ENCODE measurements around the gene CEP63.

The CEP63 gene

DNA sequence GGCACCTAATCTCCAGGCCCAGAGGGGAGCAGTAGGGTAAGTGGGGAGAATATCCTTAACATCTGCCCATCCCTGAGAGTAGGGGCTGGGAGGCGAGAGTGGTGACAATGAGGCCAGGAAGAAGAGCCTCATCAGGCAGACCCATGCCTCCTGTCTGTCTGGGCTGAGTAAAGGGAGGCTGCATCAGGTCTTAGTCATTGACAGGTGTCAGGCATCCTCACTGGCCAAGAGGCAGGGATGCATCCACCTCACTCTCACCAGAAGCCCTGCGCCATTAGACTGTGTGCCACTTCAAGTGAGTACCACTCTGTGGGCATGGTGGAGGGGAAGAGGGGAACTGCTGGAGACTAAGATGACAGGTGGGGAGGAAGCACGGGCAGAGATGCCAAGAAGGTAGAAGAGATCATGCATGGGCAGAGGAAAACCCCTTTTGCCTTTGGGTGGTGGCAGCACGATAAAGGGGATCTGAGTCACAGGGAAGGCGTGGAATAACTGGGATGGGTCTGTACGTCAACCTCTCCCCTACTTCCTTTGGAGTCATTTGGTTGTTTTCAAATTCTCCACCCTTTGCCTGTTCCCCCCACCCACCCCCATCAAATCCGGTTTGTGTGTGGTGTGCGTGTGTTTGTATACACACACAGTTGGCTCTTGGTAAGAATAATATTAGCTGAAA, 14.2 kb upstream of the CEP63 start:
- FAIRE-seq = no peak

DNA sequence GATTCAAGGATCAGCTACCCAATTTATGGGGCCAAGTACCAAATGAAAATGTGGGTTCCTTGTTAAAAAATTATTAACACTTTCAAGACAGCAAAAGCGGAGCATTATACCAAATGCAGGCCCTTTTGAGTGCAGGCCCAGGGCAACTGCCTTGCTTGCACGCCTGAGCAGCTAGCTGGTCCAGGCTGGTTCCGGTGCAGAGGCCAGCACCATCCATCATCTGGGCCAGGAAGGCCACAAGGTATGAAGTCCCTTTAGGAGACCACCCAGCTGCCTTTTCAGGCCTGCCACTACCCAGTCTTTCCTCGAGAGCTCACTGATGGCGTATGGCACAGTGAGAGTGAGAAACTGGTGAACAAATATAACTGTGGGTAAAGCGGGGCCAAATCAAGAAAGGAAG, 13.0 kb upstream of the CEP63 start:
- FAIRE-seq = no peak

DNA sequence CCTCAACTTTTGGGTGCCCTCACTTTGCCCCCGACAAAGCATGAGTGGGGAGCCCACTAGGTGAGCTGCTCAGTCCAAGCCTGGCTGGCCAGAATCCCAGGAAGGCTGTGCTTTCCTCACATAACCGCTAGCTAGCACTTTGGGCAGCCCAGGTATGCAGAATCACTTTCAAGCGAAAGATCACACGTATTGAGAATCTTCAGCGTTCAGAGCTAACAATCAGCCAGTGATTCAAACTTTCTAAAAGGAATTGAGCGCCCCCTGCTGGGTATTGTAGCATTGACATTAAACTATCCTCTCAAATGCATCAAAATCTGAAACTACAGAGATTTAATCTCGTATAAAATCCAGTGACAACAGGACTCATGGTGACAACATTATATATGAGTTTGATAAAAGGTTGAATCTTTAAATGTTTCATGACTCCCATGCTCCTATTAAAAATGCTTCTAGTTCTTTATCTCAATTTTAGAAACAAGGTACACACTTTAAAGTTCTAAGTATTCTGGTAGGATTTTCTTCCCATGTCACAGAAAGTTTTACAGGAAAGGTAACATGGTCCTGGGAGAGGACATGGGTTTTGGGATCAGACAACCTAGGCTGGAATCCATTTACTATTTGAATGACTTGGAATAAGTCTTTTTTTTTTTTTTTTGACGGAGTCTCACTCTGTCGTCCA, 11.8 kb upstream of the CEP63 start:
- FAIRE-seq = peak; percentile 87

DNA sequence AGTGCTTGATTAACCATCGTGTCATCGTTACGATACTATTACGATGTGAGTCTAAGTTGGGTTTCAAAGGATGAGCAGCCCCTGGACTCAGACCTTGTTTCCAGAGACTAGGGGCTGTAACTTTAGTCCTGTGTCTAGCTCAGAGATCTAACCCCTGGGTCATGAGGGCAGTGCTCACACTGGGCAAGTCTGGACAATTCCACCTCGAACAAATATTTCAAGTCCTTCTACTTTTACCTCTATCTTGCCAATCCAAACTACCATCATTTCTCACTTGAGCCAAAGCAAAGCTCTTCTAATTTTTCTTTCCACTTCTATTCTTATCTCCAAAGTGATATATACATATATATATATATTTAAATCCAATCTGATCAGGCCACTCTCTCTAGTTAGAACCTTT, 10.9 kb upstream of the CEP63 start:
- FAIRE-seq = no peak

DNA sequence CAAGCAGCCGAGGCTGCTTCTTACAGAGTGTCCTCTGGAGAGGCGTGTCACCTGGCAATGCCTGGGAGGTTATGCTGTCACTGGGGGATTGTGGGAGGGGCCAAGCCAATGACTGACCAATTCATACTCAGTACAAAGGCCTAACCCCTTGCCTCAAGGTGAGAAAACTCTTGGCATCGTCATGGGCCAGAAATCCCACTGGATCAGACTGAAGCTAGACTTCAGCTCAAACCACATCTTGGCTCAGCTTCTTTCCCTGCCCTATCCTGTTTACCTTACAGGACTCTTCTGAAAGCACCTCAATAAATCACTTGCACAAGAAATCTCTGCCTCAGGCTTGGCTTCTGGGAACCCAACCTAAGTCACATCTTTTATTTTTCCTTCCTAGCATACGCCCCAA, 9.6 kb upstream of the CEP63 start:
- FAIRE-seq = no peak

DNA sequence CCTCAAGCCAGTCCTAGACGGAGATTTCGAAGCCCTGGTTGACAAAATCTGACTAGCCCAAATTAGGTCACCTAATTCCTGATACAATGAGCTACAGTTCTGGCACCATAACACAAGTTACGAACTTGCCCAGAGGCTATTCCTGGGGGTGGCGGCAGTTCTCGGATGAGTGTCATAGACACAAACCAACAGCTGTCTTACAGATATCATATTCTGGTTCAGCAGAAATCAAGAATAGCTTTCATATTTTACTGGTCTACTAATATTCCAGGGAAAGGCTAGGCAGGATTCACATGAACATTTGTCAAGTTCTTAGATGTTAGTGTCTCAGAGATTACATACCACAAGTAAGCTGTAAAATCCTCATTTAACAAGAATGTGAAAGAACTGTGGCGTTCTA, 8.9 kb upstream of the CEP63 start:
- FAIRE-seq = no peak

DNA sequence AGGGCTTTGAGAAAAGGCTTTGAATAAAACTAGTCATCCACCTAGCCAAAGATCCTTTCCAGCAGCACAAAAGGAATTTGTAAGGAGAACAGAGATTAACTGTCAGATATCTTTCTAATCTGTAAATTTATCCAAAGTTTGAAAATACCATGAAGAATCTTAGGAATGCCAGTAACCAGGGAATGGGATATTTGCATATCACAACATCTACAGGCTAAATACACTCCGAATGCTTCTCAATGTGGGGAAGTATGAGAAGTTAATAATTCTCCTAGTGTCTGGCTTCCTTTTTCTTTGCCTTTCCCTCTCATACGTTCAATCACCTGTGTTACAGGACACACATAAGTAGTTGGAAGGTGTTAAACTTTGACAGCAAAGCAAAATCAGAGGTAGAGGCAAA, 7.9 kb upstream of the CEP63 start:
- no peak for FAIRE-seq

DNA sequence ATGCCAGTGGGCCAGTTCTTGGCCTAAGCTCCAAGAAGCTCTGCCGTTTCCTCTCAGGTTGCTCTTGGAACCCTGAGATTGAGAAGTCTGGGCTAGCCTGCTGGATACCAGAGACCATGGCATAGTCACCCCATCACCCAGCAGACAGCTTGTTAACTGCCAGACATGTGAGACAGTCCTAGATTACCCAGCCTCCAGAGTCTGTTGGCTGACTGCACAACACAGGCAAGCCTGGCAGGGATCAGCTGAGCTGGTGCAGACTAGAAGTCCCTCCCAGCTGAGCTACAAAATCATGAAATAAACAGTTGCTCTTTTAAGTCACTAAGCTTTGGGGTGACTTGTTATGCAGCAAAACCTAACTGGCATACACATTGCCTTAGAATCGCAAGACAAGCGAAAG, 5.3 kb upstream of the CEP63 start:
- no peak for FAIRE-seq

DNA sequence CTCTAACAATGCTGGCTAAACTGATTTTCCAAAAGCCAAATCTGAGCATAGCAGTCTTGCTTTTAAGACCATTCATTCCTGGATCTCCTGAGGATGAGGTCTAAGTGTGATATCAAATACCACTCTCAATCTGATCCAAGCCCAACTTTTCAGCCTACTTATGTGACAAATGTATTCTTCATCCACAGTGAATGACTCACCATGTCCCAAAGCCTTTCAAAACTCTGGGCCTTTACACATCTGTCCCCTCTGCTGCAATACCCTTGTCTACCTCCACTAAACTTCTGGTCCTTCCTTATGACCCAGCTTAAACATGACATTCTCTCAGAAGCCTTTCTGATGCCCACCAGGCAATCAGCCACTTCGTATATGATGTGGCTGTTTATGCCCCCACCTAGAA, 4.7 kb upstream of the CEP63 start:
- no peak for FAIRE-seq

DNA sequence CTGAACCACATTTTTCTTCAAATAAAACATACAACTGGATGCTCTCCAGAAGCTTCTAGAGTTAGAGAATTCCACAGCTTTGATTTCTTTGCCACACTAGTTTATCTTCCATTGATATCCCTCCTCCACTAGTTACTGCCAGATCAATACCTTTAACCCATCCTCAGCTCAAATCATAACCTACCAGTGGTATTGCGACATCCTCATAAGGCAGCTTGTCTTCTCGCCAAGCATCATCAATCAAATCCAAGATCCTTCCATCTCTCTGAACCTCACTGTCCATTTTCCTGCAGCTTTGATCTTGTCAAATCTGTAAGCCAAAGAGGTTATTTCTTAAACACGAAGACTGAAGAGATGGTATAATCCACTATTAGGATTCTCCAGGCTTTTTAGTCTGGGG, 3.2 kb upstream of the CEP63 start:
- FAIRE-seq = no peak

DNA sequence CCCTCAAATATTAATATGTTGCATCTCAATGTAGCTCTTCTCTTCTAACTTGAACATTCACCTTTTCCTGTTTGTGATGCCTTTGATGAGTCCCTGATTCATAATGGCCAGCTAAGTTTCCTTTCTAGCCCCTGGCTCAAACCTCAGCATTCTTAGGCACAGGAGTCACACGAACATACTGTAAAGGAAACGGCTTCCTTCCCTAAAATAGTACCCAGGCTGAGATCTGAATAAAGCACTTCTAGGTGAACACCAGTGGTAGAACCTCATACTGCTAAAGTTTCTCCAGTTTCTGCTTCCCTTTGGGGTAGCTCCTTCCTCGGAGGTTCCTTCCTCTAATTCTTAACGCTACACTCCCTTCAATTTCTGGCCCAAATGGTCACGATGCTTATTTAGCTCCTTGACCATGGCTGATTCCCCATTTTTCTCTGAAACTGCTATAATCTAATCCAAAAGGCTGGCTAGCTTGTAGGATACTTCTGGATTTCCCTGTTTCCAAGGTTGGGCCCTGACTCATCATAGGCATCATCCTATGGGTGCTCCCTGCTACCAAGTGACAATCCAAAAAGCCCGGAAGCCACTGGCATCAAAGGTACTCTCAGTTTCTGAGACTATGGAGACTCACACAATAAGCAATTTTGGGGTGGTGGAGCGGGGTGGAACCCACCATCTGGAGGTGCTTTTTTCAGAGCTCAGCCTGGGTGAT, 2.5 kb upstream of the CEP63 start:
- FAIRE-seq = no peak

DNA sequence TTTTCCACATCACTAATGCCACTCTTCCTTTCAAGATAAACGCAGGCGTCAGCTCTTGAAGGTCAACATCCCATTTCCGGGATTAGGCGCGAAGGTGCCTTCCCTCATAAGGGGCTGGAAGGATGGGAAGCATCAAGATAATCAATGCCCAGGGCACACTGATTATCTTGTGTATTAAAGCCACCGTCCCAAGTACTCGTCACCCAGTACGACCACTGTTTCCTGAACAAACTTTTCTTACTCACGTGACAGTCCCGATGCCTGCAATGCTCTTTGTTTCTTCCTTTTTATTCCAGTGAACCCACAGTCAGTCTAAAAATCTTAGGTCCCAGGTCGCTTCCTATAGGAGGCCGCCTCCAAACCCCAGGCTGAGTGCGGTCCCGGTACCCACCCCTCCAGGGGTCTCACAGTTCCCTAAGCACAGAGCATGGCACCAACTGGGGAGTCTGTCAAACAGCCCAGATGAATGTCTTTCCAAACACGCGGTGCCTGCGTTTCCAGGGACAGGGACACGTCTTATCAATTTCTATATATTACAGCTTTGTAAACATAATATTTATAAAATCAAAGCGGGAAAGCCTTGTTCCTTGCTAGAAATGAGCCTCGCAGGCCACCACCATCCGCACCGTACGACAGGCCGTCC, 661 bp upstream of the CEP63 start:
- FAIRE-seq = no peak

DNA sequence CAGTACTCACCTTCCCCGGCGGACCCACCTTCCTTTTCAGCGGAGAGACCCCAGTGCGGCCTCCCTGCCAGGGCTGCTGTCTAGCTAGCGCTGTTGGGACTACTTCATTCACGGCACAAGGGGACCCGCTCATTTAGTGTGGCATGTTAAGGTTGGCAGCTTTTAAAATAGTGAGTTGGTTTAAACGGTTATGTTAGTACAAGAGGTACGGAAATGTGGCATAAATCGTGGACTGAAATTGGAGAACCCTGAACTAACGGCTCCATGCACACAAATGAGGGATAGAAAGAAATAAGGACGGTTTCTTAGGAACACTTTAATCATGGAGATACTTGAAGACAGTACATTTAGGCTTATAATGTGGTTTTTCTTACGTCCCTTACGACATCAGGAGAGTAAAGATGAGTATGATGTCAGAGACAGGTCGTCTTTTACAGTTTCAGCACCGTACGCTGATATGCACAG, 752 bp downstream of the CEP63 start:
- no peak for FAIRE-seq

DNA sequence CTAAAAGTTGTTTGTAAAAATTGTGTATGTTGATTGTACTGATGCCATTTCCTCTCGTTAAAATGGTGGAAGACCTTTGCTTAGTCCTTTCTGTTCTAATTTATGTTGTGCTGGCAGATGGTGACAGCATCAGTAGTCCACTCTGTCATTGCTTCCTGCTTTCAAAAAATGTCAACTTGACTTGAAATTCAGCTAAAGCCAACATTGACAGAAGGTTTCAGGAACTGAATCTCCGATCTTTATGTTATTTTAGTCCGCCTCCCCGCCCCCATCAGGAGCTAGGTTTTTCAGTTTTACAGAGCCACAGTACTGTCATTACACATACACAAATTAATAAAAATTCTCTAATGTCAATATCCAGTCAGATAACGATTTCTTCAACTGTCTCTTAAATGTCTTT, 1.5 kb downstream of the CEP63 start:
- no peak for FAIRE-seq

DNA sequence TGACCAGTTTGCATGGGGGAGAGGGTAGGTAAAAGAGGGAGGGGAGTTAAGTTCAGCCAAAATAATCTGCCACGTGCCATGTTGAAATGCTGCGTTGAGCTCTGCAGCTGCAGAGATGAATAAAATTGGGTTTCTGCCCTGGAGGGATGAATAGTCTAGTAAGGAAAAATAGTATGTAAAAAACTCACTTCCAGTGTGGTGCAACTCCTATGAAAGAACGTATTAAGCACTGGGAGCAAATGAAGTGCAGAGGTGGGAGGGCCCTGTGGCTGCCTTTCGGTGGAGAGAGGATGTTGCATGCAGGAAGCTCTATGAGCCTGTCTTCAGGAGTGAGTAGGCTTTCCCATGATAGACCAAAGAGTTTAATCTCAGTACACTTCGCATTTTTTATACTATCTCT, 8.6 kb downstream of the CEP63 start:
- no peak for FAIRE-seq

DNA sequence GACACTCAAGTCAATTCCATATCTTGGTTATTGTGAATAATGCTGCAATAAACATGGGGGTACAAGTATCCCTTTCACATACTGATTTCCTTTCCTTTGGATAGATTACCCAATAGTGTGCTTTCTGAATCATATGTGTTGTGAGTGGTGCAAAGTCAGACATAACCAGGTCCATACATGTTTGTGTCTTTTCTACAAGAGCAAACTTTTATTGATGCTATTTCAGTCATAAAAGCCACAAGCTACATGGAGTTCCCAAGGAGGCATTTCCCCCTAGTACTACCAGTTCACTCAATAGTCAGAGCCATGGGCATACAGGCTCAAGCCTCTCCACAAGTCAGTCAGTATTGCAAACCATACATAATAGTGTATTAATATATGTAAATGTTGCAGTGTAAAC, 10.1 kb downstream of the CEP63 start:
- FAIRE-seq = no peak

DNA sequence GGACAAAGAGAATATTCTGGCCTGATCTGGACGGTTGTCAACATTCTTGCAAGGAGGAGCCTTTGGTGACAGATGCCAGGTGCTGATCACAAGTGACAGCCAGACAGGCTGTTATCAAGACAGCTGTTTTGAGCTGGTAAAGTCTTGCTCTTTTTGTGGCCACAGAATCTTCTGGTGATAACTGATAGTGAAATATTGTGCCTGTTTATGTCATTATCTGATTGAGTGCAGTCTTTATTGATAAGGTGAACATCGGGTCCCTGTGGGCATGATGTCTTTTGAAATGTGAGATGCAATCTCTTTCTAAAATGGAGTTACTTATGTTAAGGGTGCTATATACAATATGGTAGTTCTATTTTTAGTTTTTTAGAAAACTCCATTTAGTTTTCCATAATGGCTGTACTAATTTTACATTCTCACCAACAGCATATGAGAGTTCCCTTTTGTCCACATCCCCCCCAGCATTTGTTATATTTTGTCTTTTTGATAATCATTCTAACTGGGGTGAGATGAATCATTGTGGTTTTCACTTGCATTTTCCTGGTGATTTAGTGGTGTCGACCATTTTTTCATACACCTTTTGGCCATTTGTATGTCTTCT, 10.7 kb downstream of the CEP63 start:
- FAIRE-seq = no peak

DNA sequence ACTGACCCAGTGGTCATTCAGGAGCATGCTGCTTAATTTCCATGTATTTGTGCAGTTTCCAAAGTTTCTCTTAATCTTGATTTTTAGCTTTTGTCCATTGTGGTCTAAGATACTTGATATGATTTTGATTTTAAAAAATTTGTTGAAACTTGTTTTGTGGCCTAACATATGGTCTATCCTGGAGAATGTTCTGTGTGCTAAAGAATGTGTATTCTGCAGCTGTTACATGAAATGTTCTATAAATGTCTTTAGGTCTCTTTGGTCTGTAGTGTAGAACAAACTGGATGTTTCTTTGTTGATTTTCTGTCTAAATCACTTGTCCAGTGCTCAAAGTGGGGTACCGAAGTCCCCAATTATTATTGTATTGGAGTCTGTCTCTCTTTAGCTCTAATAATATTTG, 17.4 kb downstream of the CEP63 start:
- FAIRE-seq = no peak

DNA sequence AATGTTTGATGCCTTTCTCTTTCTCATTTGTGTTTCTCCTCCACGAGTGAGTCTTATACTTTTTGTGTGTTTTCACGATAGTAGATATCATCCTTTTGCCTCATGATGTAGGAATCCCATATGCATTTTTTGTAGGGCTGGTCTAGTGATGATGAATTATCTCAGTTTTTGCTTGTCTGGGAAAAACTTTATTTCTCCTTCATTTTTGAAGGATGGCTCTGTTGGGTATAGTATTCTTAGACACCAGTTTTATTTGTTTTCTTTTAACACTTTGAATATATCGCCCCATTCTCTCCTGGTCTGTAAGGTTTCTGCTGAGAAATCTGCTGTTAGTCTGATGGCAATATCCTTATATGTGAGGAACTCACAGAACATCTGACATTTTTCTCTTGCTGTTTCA, 18.3 kb downstream of the CEP63 start:
- no peak for FAIRE-seq

DNA sequence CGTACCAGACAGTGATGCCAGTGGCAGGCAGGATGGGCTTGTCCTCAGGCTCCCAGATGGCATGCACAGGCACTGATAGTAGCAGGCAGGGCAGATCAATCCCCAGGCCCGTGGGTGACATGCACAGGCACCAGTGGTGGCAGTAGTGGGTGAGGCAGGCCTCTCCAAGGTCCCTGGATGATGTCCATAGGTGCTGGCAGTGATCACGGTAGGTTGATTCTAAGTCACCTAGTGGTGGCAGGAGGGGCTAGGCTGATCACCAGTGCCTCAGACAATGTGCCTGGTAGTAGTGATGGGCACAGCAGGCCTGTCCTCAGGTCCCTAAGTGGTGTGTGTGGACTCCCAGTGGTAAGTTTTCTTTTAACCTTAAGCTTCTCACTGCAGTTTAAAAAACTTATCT, 19.6 kb downstream of the CEP63 start:
- FAIRE-seq = no peak

DNA sequence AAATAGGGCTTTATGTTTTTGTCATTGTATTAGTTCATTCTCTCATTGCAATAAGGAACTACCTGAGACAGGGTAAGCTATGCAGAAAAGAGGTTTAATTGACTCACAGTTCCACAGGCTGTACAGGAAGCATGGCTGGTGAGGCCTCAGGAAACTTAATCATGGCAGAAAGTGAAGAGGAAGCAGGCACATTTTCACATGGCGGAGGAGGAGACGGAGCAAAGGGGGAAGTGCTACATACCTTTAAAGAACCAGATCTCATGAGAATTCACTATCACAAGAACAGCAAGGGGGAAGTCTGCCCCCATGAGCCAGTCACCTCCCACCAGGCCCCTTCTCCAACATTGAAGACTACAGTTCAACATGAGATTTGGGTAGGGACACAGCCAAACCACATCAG, 25.6 kb downstream of the CEP63 start:
- no peak for FAIRE-seq

DNA sequence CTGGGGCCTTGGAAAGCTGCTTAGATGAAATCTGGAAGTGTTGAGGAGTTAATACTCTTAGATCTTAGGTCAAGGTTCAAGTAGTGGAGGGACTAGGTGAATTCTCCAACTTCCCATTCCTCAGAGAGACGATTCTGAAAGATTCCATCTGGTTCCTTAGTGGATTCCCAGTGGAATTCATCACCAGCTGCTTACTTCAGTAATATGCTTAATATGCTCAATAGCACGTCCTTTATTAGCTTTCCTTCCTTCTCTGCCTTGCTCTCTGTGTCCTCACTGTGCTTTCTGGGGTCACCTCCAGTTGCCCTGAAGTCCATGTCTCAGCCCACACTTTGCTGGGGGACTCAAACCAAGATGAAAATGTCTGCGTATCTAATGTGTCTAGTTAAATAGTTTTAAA, 31.0 kb downstream of the CEP63 start:
- no peak for FAIRE-seq

DNA sequence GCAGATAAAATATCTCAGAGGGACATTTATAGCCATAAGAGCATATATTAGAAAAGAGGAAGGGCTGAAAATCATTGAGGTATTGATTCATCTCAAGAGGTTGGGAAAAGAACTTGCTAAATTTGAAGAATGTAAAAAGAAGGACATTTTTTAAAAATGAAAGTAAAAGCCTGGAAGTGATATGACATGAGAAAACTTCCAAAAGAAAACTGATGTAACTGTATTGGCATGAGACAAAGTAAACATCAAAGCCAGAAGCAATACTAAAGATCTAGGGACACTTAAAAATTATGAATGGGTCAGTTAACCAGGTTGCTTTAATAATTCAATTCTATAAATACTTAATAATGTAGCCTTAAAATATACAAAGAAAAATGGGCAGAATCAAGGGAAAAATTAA, 31.9 kb downstream of the CEP63 start:
- FAIRE-seq = no peak
